Progenitor cell of endocrine pancreas (in vitro differentiated cells): ENCODE results near the gene PSG6. TPM values are rescaled to one million over a fixed set of nuclear protein-coding genes. Genes with fewer than 3 reads are reported as not detected.
"Not testable (repeated sequence)": the region's sequence is repeated elsewhere in the genome, so short reads cannot be mapped to it uniquely, and the experiment has no call there.

ENCODE experiments used
- DNase-seq: peaks from one replicate; pipeline ENCODE4 v3.0.0; 2021; ENCODE audit warnings: low spot score; ENCODE audit not compliant: unreplicated experiment
- H3K27ac Mint-ChIP-seq: 2 replicates; pipeline ENCODE4 v1.8.0; 2021; ENCODE audit warnings: mild to moderate bottlenecking, moderate library complexity, mixed read lengths
- H3K27me3 Mint-ChIP-seq: 2 replicates; pipeline ENCODE4 v1.8.0; 2021; ENCODE audit warnings: mixed read lengths
- H3K36me3 Mint-ChIP-seq: 2 replicates; pipeline ENCODE4 v1.8.0; 2022; ENCODE audit warnings: mixed read lengths; ENCODE audit not compliant: insufficient read depth
- H3K4me1 Mint-ChIP-seq: 2 replicates; pipeline ENCODE4 v1.8.0; 2021; ENCODE audit warnings: low read depth, mixed read lengths
- H3K4me3 Mint-ChIP-seq: 2 replicates; pipeline ENCODE4 v1.8.0; 2021; ENCODE audit warnings: low read depth, mild to moderate bottlenecking, moderate library complexity, mixed read lengths
- H3K9me3 Mint-ChIP-seq: 2 replicates; pipeline ENCODE4 v1.8.0; 2021; ENCODE audit warnings: low read depth, mixed read lengths
- total RNA-seq: library from RNA; stranded (reverse); gene quantifications from 2 replicates; pipeline ENCODE4 v1.2.1, GENCODE V29; 2021

PSG6 gene
- total RNA-seq, 1 donor from 2014 or later = not detected

- not testable (repeated sequence) for H3K4me3 Mint-ChIP-seq, DNase-seq, H3K36me3 Mint-ChIP-seq, H3K4me1 Mint-ChIP-seq, H3K27me3 Mint-ChIP-seq, H3K27ac Mint-ChIP-seq
- peaks cover 51% of the 10 kb centered on the region for H3K9me3 Mint-ChIP-seq
Observed at GRCh38 chr19:42913516-42913915, 4.2 kb downstream of the PSG6 start.

GRCh38 chr19:42912941-42913340 is 4.8 kb downstream of the PSG6 start:
- not testable (repeated sequence) for H3K4me1 Mint-ChIP-seq, DNase-seq, H3K36me3 Mint-ChIP-seq, H3K27me3 Mint-ChIP-seq, H3K4me3 Mint-ChIP-seq, H3K27ac Mint-ChIP-seq
- peaks cover 47% of the 10 kb centered on the region for H3K9me3 Mint-ChIP-seq

GRCh38 chr19:42911731-42912130 is 6.0 kb downstream of the PSG6 start:
- not testable (repeated sequence) for H3K27ac Mint-ChIP-seq, H3K27me3 Mint-ChIP-seq, DNase-seq, H3K36me3 Mint-ChIP-seq, H3K4me1 Mint-ChIP-seq, H3K4me3 Mint-ChIP-seq
- peaks cover 54% of the 10 kb centered on the region for H3K9me3 Mint-ChIP-seq

GRCh38 chr19:42906162-42906561 is 11.5 kb downstream of the PSG6 start:
- peaks cover 57% of the 10 kb centered on the region for H3K9me3 Mint-ChIP-seq
- not testable (repeated sequence) for DNase-seq, H3K4me3 Mint-ChIP-seq, H3K27ac Mint-ChIP-seq, H3K27me3 Mint-ChIP-seq, H3K4me1 Mint-ChIP-seq, H3K36me3 Mint-ChIP-seq

GRCh38 chr19:42900561-42900960 is 17.1 kb downstream of the PSG6 start:
- H3K9me3 Mint-ChIP-seq = peaks cover 59% of the 10 kb centered on the region
- not testable (repeated sequence) for DNase-seq, H3K27me3 Mint-ChIP-seq, H3K27ac Mint-ChIP-seq, H3K36me3 Mint-ChIP-seq, H3K4me3 Mint-ChIP-seq, H3K4me1 Mint-ChIP-seq

GRCh38 chr19:42899674-42900073 is 18.0 kb downstream of the PSG6 start:
- H3K36me3 Mint-ChIP-seq, H3K27ac Mint-ChIP-seq, H3K4me1 Mint-ChIP-seq, H3K27me3 Mint-ChIP-seq, DNase-seq, H3K4me3 Mint-ChIP-seq: not testable (repeated sequence)
- peaks cover 56% of the 10 kb centered on the region for H3K9me3 Mint-ChIP-seq

GRCh38 chr19:42899110-42899509 is 18.6 kb downstream of the PSG6 start:
- not testable (repeated sequence) for H3K27me3 Mint-ChIP-seq, H3K27ac Mint-ChIP-seq, H3K4me1 Mint-ChIP-seq, H3K36me3 Mint-ChIP-seq, DNase-seq, H3K4me3 Mint-ChIP-seq
- peaks cover 55% of the 10 kb centered on the region for H3K9me3 Mint-ChIP-seq

- DNase-seq, H3K27me3 Mint-ChIP-seq, H3K4me3 Mint-ChIP-seq, H3K36me3 Mint-ChIP-seq, H3K27ac Mint-ChIP-seq, H3K4me1 Mint-ChIP-seq: not testable (repeated sequence)
- H3K9me3 Mint-ChIP-seq = peaks cover 52% of the 10 kb centered on the region
Observed at GRCh38 chr19:42898656-42899055, 19.0 kb downstream of the PSG6 start.

GRCh38 chr19:42897729-42898128 is 20.0 kb downstream of the PSG6 start:
- H3K4me3 Mint-ChIP-seq, H3K36me3 Mint-ChIP-seq, H3K27me3 Mint-ChIP-seq, H3K4me1 Mint-ChIP-seq, DNase-seq, H3K27ac Mint-ChIP-seq: not testable (repeated sequence)
- peaks cover 51% of the 10 kb centered on the region for H3K9me3 Mint-ChIP-seq

- not testable (repeated sequence) for DNase-seq, H3K27ac Mint-ChIP-seq, H3K36me3 Mint-ChIP-seq, H3K27me3 Mint-ChIP-seq, H3K4me3 Mint-ChIP-seq, H3K4me1 Mint-ChIP-seq
- H3K9me3 Mint-ChIP-seq = peaks cover 41% of the 10 kb centered on the region
Observed at GRCh38 chr19:42890446-42890845, 27.2 kb downstream of the PSG6 start.

GRCh38 chr19:42887876-42888445 is 29.7 kb downstream of the PSG6 start:
- H3K27me3 Mint-ChIP-seq, H3K27ac Mint-ChIP-seq, H3K4me3 Mint-ChIP-seq, H3K36me3 Mint-ChIP-seq, H3K4me1 Mint-ChIP-seq, DNase-seq: not testable (repeated sequence)
- peaks cover 53% of the 10 kb centered on the region for H3K9me3 Mint-ChIP-seq

GRCh38 chr19:42882730-42883129 is 35.0 kb downstream of the PSG6 start:
- H3K4me1 Mint-ChIP-seq, H3K27ac Mint-ChIP-seq, H3K4me3 Mint-ChIP-seq, H3K27me3 Mint-ChIP-seq, H3K36me3 Mint-ChIP-seq, DNase-seq: not testable (repeated sequence)
- peaks cover 74% of the 10 kb centered on the region for H3K9me3 Mint-ChIP-seq

GRCh38 chr19:42882010-42882409 is 35.7 kb downstream of the PSG6 start:
- H3K36me3 Mint-ChIP-seq, H3K27ac Mint-ChIP-seq, H3K4me1 Mint-ChIP-seq, DNase-seq, H3K27me3 Mint-ChIP-seq, H3K4me3 Mint-ChIP-seq: not testable (repeated sequence)
- H3K9me3 Mint-ChIP-seq = peaks cover 74% of the 10 kb centered on the region

GRCh38 chr19:42881279-42881678 is 36.4 kb downstream of the PSG6 start:
- not testable (repeated sequence) for H3K27ac Mint-ChIP-seq, DNase-seq, H3K27me3 Mint-ChIP-seq, H3K4me1 Mint-ChIP-seq, H3K36me3 Mint-ChIP-seq, H3K4me3 Mint-ChIP-seq
- peaks cover 70% of the 10 kb centered on the region for H3K9me3 Mint-ChIP-seq
